CD14-positive monocyte (primary cell): Measurements from ENCODE around the gene P2RY10. TPM values are rescaled to one million over a fixed set of nuclear protein-coding genes. Genes with fewer than 3 reads are reported as not detected.
A peak's percentile ranks its signal among the peaks of the same experiment; 100 is the strongest.

Experiments
- DNase-seq, 3 donors: peaks; one replicate each; pipeline ENCODE4 v3.0.0-alpha.2; 2011 to 2022
- H2AFZ ChIP-seq: 2 replicates; pipeline ENCODE4 v1.6.0; 2012; ENCODE audit warnings: mild to moderate bottlenecking, low read depth, low read length, inconsistent platforms; ENCODE audit not compliant: insufficient read depth, poor library complexity, severe bottlenecking
- H3K27ac ChIP-seq, 2 donors: 1 replicate in 1 of 2; 2 replicates in 1 of 2; pipeline ENCODE4 v1.5.1; 2012 to 2013; ENCODE audit warnings: low read length in 2 of 2, control low read depth in 1 of 2, inconsistent platforms in 1 of 2, low read depth in 1 of 2, mild to moderate bottlenecking in 1 of 2
- H3K27me3 ChIP-seq, 2 donors: one replicate each; pipeline versions ENCODE4 v1.6.0 to v1.6.1; 2011 to 2013; ENCODE audit warnings: low read length in 2 of 2; ENCODE audit not compliant: control insufficient read depth in 2 of 2, insufficient read depth in 2 of 2
- H3K36me3 ChIP-seq, 2 donors: replicated peaks in 1 of 2; 1 replicate in 1 of 2; 2 replicates in 1 of 2; pipeline versions ENCODE4 v1.5.1 to v1.6.1; 2012 to 2013; ENCODE audit warnings: low read length in 2 of 2, control low read depth in 1 of 2, inconsistent platforms in 1 of 2, mild to moderate bottlenecking in 1 of 2; ENCODE audit not compliant: insufficient read depth in 2 of 2, control insufficient read depth in 1 of 2
- H3K4me1 ChIP-seq, 2 donors: 1 replicate in 1 of 2; 2 replicates in 1 of 2; pipeline versions ENCODE4 v1.5.1 to v1.6.1; 2012 to 2013; ENCODE audit warnings: low read length in 2 of 2, control low read depth in 1 of 2, inconsistent platforms in 1 of 2, mild to moderate bottlenecking in 1 of 2, moderate library complexity in 1 of 2; ENCODE audit not compliant: insufficient read depth in 2 of 2, control insufficient read depth in 1 of 2
- H3K4me2 ChIP-seq: replicated peaks from 2 replicates; pipeline ENCODE3; 2012; ENCODE audit warnings: low read length, moderate library complexity, mild to moderate bottlenecking; ENCODE audit not compliant: poor library complexity, severe bottlenecking; ENCODE audit errors: extremely low read depth
- H3K4me3 ChIP-seq, 3 experiments: fragments of 200-600 bp in 1 of 3; sonication (generic) in 1 of 3; replicated peaks in 1 of 3; 1 replicate in 2 of 3; 2 replicates in 1 of 3; pipeline ENCODE4 v1.5.1; 2011 to 2013; ENCODE audit warnings: low read length in 3 of 3, mild to moderate bottlenecking in 3 of 3, control low read depth in 2 of 3, low read depth in 2 of 3, inconsistent platforms in 1 of 3, moderate library complexity in 1 of 3
- H3K79me2 ChIP-seq: 2 replicates; pipeline ENCODE4 v1.6.0; 2012; ENCODE audit warnings: mild to moderate bottlenecking, control low read depth, inconsistent platforms, low read length, moderate library complexity; ENCODE audit not compliant: insufficient read depth
- H3K9ac ChIP-seq: 2 replicates; pipeline ENCODE4 v1.6.0; 2017; ENCODE audit warnings: low read length, mild to moderate bottlenecking; ENCODE audit not compliant: insufficient read depth, poor library complexity, severe bottlenecking
- H3K9me3 ChIP-seq, 2 donors: replicated peaks in 1 of 2; 1 replicate in 1 of 2; 2 replicates in 1 of 2; pipeline versions ENCODE4 v1.5.1 to v1.6.1; 2012 to 2013; ENCODE audit warnings: low read length in 2 of 2, control low read depth in 1 of 2; ENCODE audit not compliant: control insufficient read depth in 1 of 2, insufficient read depth in 1 of 2
- H4K20me1 ChIP-seq: 2 replicates; pipeline ENCODE4 v1.6.0; 2012; ENCODE audit warnings: mild to moderate bottlenecking, low read length, control low read depth, moderate library complexity; ENCODE audit not compliant: insufficient read depth
- H3K27ac Mint-ChIP-seq, 7 donors: one replicate each; pipeline ENCODE4 v1.8.0; 2020; ENCODE audit warnings: mild to moderate bottlenecking in 7 of 7, mixed read lengths in 7 of 7, moderate library complexity in 6 of 7, inconsistent platforms in 2 of 7
- H3K27me3 Mint-ChIP-seq, 3 donors: one replicate each; pipeline ENCODE4 v1.8.0; 2021 to 2022; ENCODE audit warnings: low read depth in 3 of 3, mild to moderate bottlenecking in 3 of 3, mixed read lengths in 3 of 3, moderate library complexity in 3 of 3, inconsistent platforms in 1 of 3
- H3K36me3 Mint-ChIP-seq, 2 donors: one replicate each; pipeline ENCODE4 v1.8.0; 2020; ENCODE audit warnings: mixed read lengths in 2 of 2, inconsistent platforms in 1 of 2, mild to moderate bottlenecking in 1 of 2
- H3K4me1 Mint-ChIP-seq: one replicate; pipeline ENCODE4 v1.8.0; 2020; ENCODE audit warnings: mild to moderate bottlenecking, mixed read lengths
- H3K4me3 Mint-ChIP-seq, 2 donors: one replicate each; pipeline ENCODE4 v1.8.0; 2020; ENCODE audit warnings: mild to moderate bottlenecking in 2 of 2, mixed read lengths in 2 of 2, moderate library complexity in 1 of 2
- H3K9me3 Mint-ChIP-seq, 7 donors: one replicate each; pipeline ENCODE4 v1.8.0; 2020 to 2022; ENCODE audit warnings: mixed read lengths in 7 of 7, mild to moderate bottlenecking in 6 of 7, moderate library complexity in 6 of 7, inconsistent platforms in 2 of 7
- WGBS: methylation state at CpG from one replicate; pipeline ENCODE4 v1.1.5; 2013; ENCODE audit warnings: missing lambda C conversion rate; ENCODE audit not compliant: insufficient coverage; 5-methylcytosine and 5-hydroxymethylcytosine counted together
- intact Hi-C, 2 donors: fragments of 100-400 bp; cut with micrococcal nuclease; formaldehyde crosslinking; loops; one replicate each; pipeline versions ENCODE4 v1.15.0 to v1.15.1; 2023
- polyA minus RNA-seq: library from RNA; depleted of rRNA, polyadenylated mRNA; stranded (reverse); fragments of >200 nt; gene quantifications from 2 replicates; pipeline ENCODE4 v1.2.3, GENCODE V29; 2012
- polyA plus RNA-seq, 3 donors: library from polyadenylated mRNA; depleted of rRNA in 1 of 3; unstranded in 2 of 3; stranded (reverse) in 1 of 3; fragments of 300-500 nt in 2 of 3; fragments of >200 nt in 1 of 3; fragmentation: Illumina TruSeq in 2 of 3; gene quantifications; 1 replicate in 2 of 3; 2 replicates in 1 of 3; pipeline ENCODE4 v1.2.3, GENCODE V29; 2012 to 2021
- total RNA-seq, 12 experiments: library from RNA in 1 of 12; stranded (reverse) in 1 of 12; fragments of 120-200 nt in 1 of 12; gene quantifications; one replicate each; pipeline ENCODE4 v1.2.4 and lab custom pipeline; 2013 to 2026; ENCODE audit warnings: mixed read lengths in 6 of 12, inconsistent platforms in 1 of 12
- TF ChIP-seq, protein P1 (sequence below): fragments of 200-600 bp; IDR thresholded peaks from one replicate; pipeline ENCODE4 v1.8.0; 2022; ENCODE audit warnings: antibody characterized with exemption, mild to moderate bottlenecking

Gene P2RY10, protein sequence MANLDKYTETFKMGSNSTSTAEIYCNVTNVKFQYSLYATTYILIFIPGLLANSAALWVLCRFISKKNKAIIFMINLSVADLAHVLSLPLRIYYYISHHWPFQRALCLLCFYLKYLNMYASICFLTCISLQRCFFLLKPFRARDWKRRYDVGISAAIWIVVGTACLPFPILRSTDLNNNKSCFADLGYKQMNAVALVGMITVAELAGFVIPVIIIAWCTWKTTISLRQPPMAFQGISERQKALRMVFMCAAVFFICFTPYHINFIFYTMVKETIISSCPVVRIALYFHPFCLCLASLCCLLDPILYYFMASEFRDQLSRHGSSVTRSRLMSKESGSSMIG
- total RNA-seq (2013), result 1.6 TPM
- under 1 TPM; 0.33 to 0.50 (median 0.33) TPM for polyA plus RNA-seq
- 0.42 and 0.48 TPM in 2 replicates for polyA minus RNA-seq
- 0.28 to 2.8 (median 0.58) reads per million in 11 experiments for total RNA-seq (lab: John Stamatoyannopoulos, UW)

DNA sequence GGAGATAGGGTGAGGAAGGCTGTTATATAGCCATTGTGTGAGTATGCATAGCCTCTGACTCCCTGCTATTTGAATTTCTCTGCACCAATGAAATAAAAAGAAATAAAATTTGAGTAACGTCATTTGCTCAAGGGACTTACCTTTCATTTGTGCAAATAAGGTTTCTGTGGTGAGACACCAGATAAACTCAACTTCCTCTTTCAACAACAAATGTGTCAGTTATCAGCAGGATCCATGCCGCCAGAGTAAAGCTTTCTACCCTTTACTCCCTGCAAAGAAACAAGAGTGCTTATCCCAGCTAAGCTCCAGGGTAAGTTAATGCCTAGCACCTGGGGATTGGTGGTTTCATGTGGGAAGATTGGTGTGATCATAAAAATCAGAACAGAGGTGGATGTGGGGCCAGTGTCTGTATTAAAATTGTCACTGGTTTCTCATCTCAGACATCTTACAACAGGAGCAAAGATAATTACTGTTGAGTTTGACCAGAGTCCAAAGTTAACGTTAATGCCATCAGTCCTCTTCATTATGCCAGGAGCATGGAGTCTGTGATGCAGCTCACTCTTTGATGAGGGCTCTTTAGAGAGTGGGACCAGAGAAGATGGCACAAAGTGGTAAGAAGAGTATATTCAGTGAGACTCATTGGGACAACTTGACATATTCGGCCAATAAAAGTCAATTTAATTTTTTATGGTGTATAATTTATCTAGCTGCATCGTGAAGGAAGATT is at the start of gene P2RY10:
Gene P2RY10, plus strand, starts transcription at position 206 of the 727 bp plus-strand sequence. CDS start 15,130 bp downstream, outside the sequence.
- TF ChIP-seq, protein P1, sequence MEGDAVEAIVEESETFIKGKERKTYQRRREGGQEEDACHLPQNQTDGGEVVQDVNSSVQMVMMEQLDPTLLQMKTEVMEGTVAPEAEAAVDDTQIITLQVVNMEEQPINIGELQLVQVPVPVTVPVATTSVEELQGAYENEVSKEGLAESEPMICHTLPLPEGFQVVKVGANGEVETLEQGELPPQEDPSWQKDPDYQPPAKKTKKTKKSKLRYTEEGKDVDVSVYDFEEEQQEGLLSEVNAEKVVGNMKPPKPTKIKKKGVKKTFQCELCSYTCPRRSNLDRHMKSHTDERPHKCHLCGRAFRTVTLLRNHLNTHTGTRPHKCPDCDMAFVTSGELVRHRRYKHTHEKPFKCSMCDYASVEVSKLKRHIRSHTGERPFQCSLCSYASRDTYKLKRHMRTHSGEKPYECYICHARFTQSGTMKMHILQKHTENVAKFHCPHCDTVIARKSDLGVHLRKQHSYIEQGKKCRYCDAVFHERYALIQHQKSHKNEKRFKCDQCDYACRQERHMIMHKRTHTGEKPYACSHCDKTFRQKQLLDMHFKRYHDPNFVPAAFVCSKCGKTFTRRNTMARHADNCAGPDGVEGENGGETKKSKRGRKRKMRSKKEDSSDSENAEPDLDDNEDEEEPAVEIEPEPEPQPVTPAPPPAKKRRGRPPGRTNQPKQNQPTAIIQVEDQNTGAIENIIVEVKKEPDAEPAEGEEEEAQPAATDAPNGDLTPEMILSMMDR, result no peak
- Histone ChIP-seq H2AFZ (no peak within 1 kb of the TSS), H3K79me2 (no peaks in the 10 kb centered on the region), H4K20me1 (no peaks in the 10 kb centered on the region), H3K36me3 (no peaks in the 10 kb centered on the region), H3K4me3 (no peak within 1 kb of the TSS), H3K4me2 (no peak within 1 kb of the TSS), H3K27me3 (no peaks in the 10 kb centered on the region), H3K27ac (no peak within 1 kb of the TSS), H3K9me3 (no peaks in the 10 kb centered on the region), H3K9ac (no peak within 1 kb of the TSS), H3K4me1 (peaks cover 12 to 18% of the 10 kb centered on the region in 2 donors)
- H3K27ac Mint-ChIP-seq, result peak within 1 kb of the TSS in 1 of 7 donors; percentile 85
- H3K9me3 Mint-ChIP-seq, result no peaks in the 10 kb centered on the region
- WGBS, result no CpG with 5 or more reads among the region's 5 CpGs
- H3K4me3 Mint-ChIP-seq, result peak within 1 kb of the TSS in 1 of 2 donors; percentile 31
- no peaks in the 10 kb centered on the region for H3K27me3 Mint-ChIP-seq
- intact Hi-C loops, result no loop called here
- no peaks in the 10 kb centered on the region for H3K36me3 Mint-ChIP-seq
- H3K4me1 Mint-ChIP-seq, result peaks cover 27% of the 10 kb centered on the region
- DNase-seq, result peak in 2 of 3 donors; percentile 3 to 9

DNA sequence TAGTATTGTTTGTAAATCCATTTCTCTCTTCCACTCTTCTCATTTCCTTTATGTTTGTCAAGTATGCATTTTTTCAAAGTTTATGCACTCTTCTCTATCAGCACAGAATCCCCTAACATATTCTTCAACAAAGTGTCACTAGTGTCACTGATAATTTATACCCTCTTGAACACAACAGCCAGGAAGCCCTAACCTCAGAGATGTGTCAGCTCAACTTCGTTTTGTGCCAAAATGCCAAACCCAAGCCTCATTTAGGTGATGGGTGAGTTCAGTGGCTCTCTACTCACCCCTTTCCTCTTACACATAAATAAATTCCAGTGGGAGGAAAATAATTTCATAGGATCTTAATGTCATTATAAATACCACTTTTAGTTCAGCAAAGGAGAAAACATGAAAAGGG is 22.4 kb upstream of the P2RY10 start:
- TF ChIP-seq, protein P1, result no peak
- Histone ChIP-seq H3K27me3 (no peaks in the 10 kb centered on the region), H3K4me2 (no peak overlapping the region), H3K79me2 (no peaks in the 10 kb centered on the region), H2AFZ (no peak overlapping the region), H3K9ac (no peak overlapping the region), H3K4me3 (no peak overlapping the region), H3K27ac (no peak overlapping the region), H3K36me3 (no peaks in the 10 kb centered on the region), H3K4me1 (no peaks in the 10 kb centered on the region), H3K9me3 (no peaks in the 10 kb centered on the region), H4K20me1 (no peaks in the 10 kb centered on the region)
- WGBS, result no CpG with 5 or more reads among the region's 1 CpG
- intact Hi-C loops, result no loop called here
- Mint-ChIP-seq H3K27ac (peak overlapping the region in 1 of 7 donors; percentile 3), H3K4me3 (no peak overlapping the region), H3K9me3 (peaks cover 0 to 9% (median 2%) of the 10 kb centered on the region in 7 donors), H3K36me3 (no peaks in the 10 kb centered on the region), H3K4me1 (peaks cover 2% of the 10 kb centered on the region), H3K27me3 (no peaks in the 10 kb centered on the region)
- no peak for DNase-seq
